Measurements from ENCODE around the gene NUDT8.

DNA sequence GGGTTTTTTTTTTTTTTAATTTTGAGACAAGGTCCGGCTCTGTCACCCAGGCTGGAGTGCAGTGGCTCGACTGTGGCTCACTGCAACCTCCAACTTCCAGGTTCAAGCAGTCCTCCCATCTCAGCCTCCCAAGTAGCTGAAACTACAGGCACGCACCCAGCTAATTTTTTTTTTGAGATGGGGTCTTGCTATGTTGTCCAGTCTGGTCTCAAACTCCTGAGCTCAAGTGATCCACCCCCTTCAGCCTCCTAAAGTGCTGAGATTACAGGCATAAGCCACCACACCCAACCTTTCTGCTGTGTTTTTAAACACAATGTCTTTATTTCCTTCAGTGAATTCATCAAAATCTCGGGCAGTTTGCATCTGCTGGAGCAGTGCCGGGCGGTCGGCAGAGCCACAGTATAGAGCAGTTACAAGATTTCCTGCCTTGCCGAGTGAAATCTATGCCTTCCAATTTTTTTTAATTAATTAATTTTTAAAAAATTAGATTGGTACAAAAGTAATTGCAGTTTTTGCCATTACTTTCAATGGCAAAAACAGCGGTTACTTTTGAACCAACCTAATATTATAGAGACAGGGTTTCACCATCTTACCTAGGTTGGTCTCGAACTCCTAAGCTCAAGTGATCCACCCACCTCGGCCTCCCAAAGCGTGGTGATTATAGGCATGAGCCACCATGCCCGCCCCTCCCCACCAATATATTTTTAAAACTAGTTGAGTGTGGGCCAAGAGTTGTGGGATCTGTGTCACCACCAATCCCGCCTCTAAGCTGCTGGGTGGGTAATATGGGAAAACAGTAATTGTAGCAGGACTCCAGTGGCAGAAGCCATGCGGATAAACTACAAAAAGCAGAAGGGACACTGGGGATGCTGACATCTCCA lies 23.5 kb upstream of the NUDT8 start:
- TF ChIP-seq ZNF302 (CRISPR knock-in tag; IDR thresholded peaks at IDR 0.05) (no peak), EP300 (IDR thresholded peaks at IDR 0.05) (no peak), HDAC2 (IDR thresholded peaks at IDR 0.05) (no peak), CEBPB (IDR thresholded peaks at IDR 0.05) (no peak)
- TF ChIP-seq, protein P1, sequence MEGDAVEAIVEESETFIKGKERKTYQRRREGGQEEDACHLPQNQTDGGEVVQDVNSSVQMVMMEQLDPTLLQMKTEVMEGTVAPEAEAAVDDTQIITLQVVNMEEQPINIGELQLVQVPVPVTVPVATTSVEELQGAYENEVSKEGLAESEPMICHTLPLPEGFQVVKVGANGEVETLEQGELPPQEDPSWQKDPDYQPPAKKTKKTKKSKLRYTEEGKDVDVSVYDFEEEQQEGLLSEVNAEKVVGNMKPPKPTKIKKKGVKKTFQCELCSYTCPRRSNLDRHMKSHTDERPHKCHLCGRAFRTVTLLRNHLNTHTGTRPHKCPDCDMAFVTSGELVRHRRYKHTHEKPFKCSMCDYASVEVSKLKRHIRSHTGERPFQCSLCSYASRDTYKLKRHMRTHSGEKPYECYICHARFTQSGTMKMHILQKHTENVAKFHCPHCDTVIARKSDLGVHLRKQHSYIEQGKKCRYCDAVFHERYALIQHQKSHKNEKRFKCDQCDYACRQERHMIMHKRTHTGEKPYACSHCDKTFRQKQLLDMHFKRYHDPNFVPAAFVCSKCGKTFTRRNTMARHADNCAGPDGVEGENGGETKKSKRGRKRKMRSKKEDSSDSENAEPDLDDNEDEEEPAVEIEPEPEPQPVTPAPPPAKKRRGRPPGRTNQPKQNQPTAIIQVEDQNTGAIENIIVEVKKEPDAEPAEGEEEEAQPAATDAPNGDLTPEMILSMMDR (IDR thresholded peaks at IDR 0.05), result no peak

Data from A549 (cell line).